ENCODE results near the gene SEMA3C.

- TF ChIP-seq EP300 (IDR thresholded peaks at IDR 0.05) (no peak), CTCF (IDR thresholded peaks at IDR 0.05) (no peak)
Measured at GRCh38 chr7:80827239-80827633, 91.6 kb downstream of the SEMA3C start.

All from sigmoid colon (tissue), 4 donors.